ENCODE results near the gene WDR20. TPM values are rescaled to one million over a fixed set of nuclear protein-coding genes. Genes with fewer than 3 reads are reported as not detected.

Gene WDR20
- total and polyA plus RNA-seq, 2 donors (not counting 1 experiment from before 2014, with no cell fraction given) = 12.4 to 64.0 TPM

DNA sequence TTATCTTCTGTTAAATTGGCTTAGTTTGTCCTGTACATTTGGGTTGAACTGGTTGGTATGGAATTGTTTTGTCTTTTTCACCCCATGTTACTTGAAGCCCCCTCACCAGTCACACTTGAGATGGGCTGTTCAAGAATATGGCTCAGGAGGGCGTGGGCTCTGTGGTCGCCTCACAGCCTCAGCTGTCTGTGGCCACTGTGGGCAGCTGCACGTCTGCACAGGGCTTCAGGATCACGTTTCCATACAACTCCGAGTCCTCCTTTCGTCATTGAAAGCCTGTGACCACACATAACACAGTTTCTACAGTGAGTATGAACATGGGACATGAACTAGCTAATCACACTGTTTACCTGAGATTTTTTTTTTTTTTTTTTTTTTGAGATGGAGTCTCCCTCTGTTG lies 84.0 kb downstream of the WDR20 start:
- no peak overlapping the region for H3K9ac ChIP-seq (ENCODE audit: low read length)
- peaks cover 7 to 23% of the 10 kb centered on the region in 2 donors for H3K4me1 ChIP-seq (ENCODE audit: control insufficient read depth in 2 of 2, insufficient read depth in 2 of 2, low read length in 2 of 2)
- no peak overlapping the region for H3K27ac ChIP-seq (ENCODE audit: low read length in 2 of 2)
- intact Hi-C loops (cut with micrococcal nuclease) = no loop called here
- Mint-ChIP-seq H3K27ac (no peak overlapping the region), H3K9me3 (ENCODE audit: insufficient read depth) (no peaks in the 10 kb centered on the region), H3K27me3 (no peaks in the 10 kb centered on the region), H3K4me3 (no peak overlapping the region), H3K4me1 (peaks cover 18% of the 10 kb centered on the region)
- H3K36me3 ChIP-seq (replicated peaks in 1 of 2; ENCODE audit: control extremely low read depth in 1 of 2, control insufficient read depth in 1 of 2, extremely low read depth in 1 of 2, insufficient read depth in 2 of 2, low read length in 1 of 2) = peaks cover 0 to 4% of the 10 kb centered on the region in 2 experiments
- ChIA-PET POLR2A (no interaction called here), CTCF (interaction anchor here (0.5 kb wide), 1 partner anchor 44 kb away, joined by 3 read pairs; no protein-coding TSS in a partner anchor)
- no peak overlapping the region for H3K4me3 ChIP-seq (ENCODE audit: control extremely low read depth in 1 of 5, extremely low read depth in 1 of 5, insufficient read depth in 1 of 5, low read depth in 2 of 5, low read length in 4 of 5)
- H3K79me2 ChIP-seq (ENCODE audit: control insufficient read depth, insufficient read depth, low read length) = peaks cover 7% of the 10 kb centered on the region
- peaks cover 0 to 4% (median 0%) of the 10 kb centered on the region in 3 donors for H3K9me3 ChIP-seq (ENCODE audit: control extremely low read depth in 1 of 3, control insufficient read depth in 2 of 3, insufficient read depth in 1 of 3, low read length in 2 of 3)
- WGBS (ENCODE audit: insufficient coverage) = 98% methylated on average over 4 of the region's 6 CpGs
- DNase-seq = no peak
- TF ChIP-seq, protein P1, sequence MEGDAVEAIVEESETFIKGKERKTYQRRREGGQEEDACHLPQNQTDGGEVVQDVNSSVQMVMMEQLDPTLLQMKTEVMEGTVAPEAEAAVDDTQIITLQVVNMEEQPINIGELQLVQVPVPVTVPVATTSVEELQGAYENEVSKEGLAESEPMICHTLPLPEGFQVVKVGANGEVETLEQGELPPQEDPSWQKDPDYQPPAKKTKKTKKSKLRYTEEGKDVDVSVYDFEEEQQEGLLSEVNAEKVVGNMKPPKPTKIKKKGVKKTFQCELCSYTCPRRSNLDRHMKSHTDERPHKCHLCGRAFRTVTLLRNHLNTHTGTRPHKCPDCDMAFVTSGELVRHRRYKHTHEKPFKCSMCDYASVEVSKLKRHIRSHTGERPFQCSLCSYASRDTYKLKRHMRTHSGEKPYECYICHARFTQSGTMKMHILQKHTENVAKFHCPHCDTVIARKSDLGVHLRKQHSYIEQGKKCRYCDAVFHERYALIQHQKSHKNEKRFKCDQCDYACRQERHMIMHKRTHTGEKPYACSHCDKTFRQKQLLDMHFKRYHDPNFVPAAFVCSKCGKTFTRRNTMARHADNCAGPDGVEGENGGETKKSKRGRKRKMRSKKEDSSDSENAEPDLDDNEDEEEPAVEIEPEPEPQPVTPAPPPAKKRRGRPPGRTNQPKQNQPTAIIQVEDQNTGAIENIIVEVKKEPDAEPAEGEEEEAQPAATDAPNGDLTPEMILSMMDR (IDR thresholded peaks at IDR 0.05) = no peak
- no peak for TF ChIP-seq EZH2 (IDR thresholded peaks at IDR 0.05; ENCODE audit: borderline replicate concordance, insufficient read depth, low read depth, low read length, poor library complexity, severe bottlenecking)
- H2AFZ ChIP-seq (ENCODE audit: insufficient read depth, low read depth, low read length, poor library complexity, severe bottlenecking) = no peak overlapping the region
- ATAC-seq (ENCODE audit: low read depth) = no peak
- H3K27me3 ChIP-seq (replicated peaks in 1 of 4; ENCODE audit: control extremely low read depth in 1 of 4, control insufficient read depth in 3 of 4, insufficient read depth in 4 of 4, low read length in 3 of 4) = no peaks in the 10 kb centered on the region
- H4K20me1 ChIP-seq (ENCODE audit: control insufficient read depth, insufficient read depth, low read length, poor library complexity, severe bottlenecking) = peaks cover 39% of the 10 kb centered on the region
- H3K4me2 ChIP-seq (replicated peaks; ENCODE audit: low read depth, low read length, poor library complexity, severe bottlenecking) = no peak overlapping the region

DNA sequence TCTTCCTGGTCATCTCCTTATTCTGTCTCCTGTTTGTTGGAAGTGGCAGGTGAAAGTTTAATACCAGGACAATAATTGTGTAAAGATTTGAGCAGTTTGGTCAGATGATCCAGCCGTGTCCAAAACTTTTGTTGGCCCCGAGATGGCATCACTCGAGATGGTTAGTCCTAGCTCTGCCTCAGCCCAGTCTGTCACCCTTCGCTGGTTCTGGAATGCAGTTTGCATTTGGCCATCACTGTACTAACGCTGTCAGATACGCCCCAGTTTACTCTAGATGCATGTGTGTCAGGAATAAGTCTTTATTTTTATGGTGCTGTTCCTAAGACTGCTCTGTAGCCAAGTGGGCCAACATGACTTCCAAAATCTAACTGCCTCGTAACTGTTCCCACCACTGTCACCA lies 85.7 kb downstream of the WDR20 start:
- Histone ChIP-seq H3K79me2 (ENCODE audit: control insufficient read depth, insufficient read depth, low read length) (peaks cover 7% of the 10 kb centered on the region), H2AFZ (ENCODE audit: insufficient read depth, low read depth, low read length, poor library complexity, severe bottlenecking) (no peak overlapping the region), H3K4me2 (replicated peaks; ENCODE audit: low read depth, low read length, poor library complexity, severe bottlenecking) (no peak overlapping the region), H3K9ac (ENCODE audit: low read length) (no peak overlapping the region), H3K4me1 (ENCODE audit: control insufficient read depth in 2 of 2, insufficient read depth in 2 of 2, low read length in 2 of 2) (peaks cover 0 to 9% of the 10 kb centered on the region in 2 donors), H3K36me3 (replicated peaks in 1 of 2; ENCODE audit: control extremely low read depth in 1 of 2, control insufficient read depth in 1 of 2, extremely low read depth in 1 of 2, insufficient read depth in 2 of 2, low read length in 1 of 2) (no peaks in the 10 kb centered on the region), H3K4me3 (ENCODE audit: control extremely low read depth in 1 of 5, extremely low read depth in 1 of 5, insufficient read depth in 1 of 5, low read depth in 2 of 5, low read length in 4 of 5) (no peak overlapping the region), H4K20me1 (ENCODE audit: control insufficient read depth, insufficient read depth, low read length, poor library complexity, severe bottlenecking) (peaks cover 25% of the 10 kb centered on the region), H3K27me3 (replicated peaks in 1 of 4; ENCODE audit: control extremely low read depth in 1 of 4, control insufficient read depth in 3 of 4, insufficient read depth in 4 of 4, low read length in 3 of 4) (no peaks in the 10 kb centered on the region), H3K9me3 (ENCODE audit: control extremely low read depth in 1 of 3, control insufficient read depth in 2 of 3, insufficient read depth in 1 of 3, low read length in 2 of 3) (peaks cover 0 to 4% (median 0%) of the 10 kb centered on the region in 3 donors), H3K27ac (ENCODE audit: low read length in 2 of 2) (no peak overlapping the region)
- no peaks in the 10 kb centered on the region for H3K9me3 Mint-ChIP-seq (ENCODE audit: insufficient read depth)
- CTCF ChIA-PET = no interaction called here
- peaks cover 4% of the 10 kb centered on the region for H3K4me1 Mint-ChIP-seq
- H3K4me3 Mint-ChIP-seq = no peak overlapping the region
- no peak for TF ChIP-seq EZH2 (IDR thresholded peaks at IDR 0.05; ENCODE audit: borderline replicate concordance, insufficient read depth, low read depth, low read length, poor library complexity, severe bottlenecking)
- TF ChIP-seq, protein P1 (IDR thresholded peaks at IDR 0.05) = no peak
- ATAC-seq (ENCODE audit: low read depth) (no peak), DNase-seq (no peak)
- intact Hi-C loops (cut with micrococcal nuclease) = no loop called here
- no peaks in the 10 kb centered on the region for H3K27me3 Mint-ChIP-seq
- no peak overlapping the region for H3K27ac Mint-ChIP-seq
- 96% methylated on average over 5 of the region's 7 CpGs for WGBS (ENCODE audit: insufficient coverage)
- POLR2A ChIA-PET = no interaction called here
